ENCODE results near the gene VEGFA.

- no peak for TF ChIP-seq LEF1 (IDR thresholded peaks at IDR 0.05; ENCODE audit: borderline replicate concordance)
- no peak for TF ChIP-seq PKNOX1 (IDR thresholded peaks at IDR 0.05)
- no peak for TF ChIP-seq TARDBP (IDR thresholded peaks at IDR 0.05)
- TF ChIP-seq NFRKB (IDR thresholded peaks at IDR 0.05): no peak
- no peak for TF ChIP-seq ELF4 (IDR thresholded peaks at IDR 0.05)
- TF ChIP-seq ZNF384 (IDR thresholded peaks at IDR 0.05): no peak
Observed at GRCh38 chr6:43810965-43811732, 41.1 kb downstream of the VEGFA start.

All from HEK293T (cell line).